ENCODE results near the gene GAN.
"Not testable (repeated sequence)": the region's sequence is repeated elsewhere in the genome, so short reads cannot be mapped to it uniquely, and the experiment has no call there.

The GAN gene

DNA sequence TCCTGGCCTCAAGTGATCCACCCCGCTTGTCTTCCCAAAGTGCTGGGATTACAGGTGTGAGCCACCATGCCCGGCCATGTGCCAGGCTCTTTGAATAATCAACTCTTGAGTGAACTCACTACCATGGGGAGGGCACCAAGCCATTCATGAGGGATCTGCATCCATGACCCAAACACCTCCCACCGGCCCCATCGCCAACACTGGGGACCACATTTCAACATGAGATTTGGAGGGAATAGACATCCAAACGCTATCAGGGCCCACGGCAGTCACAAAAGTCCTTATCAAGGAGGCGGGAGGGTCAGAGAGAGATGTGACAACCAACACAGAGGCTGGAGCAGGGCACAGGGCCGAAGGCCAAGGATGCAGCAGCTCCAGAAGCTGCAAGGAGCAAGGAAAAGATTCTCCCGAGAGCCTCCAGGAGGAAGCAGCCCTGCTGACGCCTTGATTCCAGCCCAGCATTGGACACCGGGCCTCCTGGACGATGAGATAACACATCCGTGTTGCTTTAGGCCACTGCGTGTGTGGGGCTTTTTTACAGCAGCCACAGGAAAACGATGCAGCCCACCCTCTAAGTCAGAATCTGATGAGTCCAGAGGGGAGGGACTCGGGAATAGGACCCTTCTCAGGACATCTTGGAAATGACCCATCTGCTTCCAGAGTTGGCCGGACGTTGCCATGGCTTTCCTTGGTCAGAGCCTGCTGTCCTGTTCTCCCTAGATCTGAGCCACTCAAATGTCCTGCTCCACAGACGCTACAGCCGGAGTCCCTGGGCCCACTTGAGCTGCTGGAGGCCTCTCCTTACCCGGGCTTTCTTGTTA is 82.5 kb downstream of the GAN start:
- DNase-seq (ENCODE audit: low read depth in 4 of 4, low spot score in 1 of 4) = no peak

DNA sequence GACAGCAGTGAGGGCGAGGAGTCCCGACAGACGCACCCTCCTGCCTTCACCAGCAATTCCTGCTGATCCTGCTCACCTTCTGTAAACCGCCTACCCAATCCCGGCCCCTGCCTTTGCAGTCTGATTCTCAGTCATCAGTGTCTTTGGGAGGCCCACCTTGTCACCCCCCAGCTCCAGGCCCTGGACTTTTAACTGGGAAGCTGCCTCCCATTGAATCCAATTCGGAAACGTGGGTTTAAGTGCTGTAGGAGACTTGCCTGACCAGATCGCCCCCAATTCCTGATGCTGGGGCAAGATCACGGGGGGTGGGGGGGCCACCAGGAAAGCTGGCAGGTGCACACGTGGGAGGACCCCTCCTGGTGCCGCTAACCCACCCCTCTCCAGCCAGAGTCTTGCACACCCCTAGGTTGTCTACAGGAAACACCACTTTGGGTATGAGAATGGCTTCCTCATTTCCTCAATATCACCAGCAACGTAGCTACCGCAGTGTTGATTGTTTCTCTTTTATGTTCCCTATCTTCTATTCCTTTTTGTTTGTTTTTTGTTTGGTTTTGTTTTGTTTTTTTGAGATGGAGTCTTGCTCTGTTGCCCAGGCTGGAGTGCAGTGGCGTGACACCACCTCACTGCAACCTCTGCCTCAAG is 83.2 kb downstream of the GAN start:
- no peak for DNase-seq (ENCODE audit: low read depth in 4 of 4, low spot score in 1 of 4)

DNA sequence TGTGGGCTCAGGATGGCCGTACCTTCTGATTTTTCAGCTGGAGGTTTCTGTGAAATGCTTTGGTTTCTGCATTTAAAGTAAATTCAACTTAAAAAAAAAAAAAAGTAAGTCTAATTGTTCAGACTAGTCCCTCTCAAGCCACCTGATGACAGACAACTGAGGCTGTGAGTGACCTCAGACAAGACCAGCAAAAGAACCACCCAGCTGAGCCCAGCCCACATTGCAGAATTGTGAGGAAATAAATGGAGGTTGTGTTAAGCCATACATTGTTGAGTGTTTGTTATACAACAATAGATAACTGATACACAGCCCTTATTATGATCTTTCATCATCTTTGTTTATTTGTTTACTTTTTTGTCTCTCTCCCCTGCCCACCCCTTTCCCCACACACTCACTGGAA is 85.1 kb downstream of the GAN start:
- DNase-seq (ENCODE audit: low read depth in 4 of 4, low spot score in 1 of 4) = no peak

DNA sequence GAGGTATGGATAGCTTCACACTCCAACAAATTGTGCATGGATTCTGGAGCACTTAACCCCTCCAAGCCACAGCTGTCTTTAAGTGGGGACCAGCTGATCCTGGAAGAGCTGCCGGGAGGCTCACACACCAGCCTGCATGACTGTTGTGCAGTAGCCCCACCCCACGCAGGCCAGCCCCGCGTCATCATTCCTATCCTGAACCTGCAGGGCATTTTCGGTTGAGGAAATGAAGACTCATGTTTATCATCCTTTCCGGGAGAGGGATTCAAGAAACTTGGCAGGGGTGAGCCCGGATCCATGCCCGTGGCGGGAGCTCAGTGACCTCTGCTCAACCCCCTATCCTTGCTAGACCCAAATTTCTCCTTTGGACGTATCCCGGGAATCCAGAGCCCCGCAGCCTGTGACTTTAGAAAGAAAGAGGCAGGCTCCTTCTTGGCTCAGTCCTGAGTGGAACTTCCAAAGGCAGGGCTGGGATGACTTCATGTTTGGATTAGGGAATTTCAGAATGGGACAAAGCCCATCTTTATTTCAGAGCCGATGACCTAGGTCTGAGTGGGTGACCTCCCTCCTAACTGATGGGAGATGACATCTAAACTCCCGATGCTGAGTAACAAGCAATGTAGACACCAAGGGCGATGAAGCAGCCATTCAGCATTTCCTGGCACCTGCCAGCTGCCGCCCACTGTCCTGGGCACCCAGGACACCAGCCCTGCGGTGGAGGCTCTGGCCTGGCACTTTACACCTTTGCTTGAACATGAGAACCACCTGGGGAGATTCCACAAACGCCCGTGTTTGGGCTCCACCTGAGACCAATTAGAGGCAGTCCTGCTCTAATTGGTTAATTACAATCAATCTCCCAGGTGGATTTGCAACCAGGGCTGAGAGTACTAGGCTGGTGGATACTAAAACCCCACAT is 86.5 kb downstream of the GAN start:
- DNase-seq (ENCODE audit: low read depth in 4 of 4, low spot score in 1 of 4) = no peak

DNA sequence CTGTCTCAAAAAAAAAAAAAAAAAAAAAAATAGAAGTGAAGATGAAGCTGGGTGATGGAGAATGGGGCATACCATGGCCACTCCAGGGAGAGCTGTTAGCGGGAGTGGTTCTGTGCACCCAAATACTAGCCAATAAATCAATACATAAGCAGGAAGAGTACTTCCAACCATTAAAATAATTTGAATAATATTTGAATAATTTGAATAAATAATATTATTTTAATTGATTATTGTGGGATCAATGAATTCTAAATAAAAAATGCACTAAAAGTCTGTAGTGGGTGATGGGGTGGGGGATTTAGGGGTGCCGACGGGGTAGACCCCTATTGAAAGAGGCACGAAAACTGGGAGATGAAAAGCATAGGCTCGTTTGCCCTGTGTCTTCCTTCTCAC is 88.4 kb downstream of the GAN start:
- no peak for DNase-seq (ENCODE audit: low read depth in 4 of 4, low spot score in 1 of 4)

DNA sequence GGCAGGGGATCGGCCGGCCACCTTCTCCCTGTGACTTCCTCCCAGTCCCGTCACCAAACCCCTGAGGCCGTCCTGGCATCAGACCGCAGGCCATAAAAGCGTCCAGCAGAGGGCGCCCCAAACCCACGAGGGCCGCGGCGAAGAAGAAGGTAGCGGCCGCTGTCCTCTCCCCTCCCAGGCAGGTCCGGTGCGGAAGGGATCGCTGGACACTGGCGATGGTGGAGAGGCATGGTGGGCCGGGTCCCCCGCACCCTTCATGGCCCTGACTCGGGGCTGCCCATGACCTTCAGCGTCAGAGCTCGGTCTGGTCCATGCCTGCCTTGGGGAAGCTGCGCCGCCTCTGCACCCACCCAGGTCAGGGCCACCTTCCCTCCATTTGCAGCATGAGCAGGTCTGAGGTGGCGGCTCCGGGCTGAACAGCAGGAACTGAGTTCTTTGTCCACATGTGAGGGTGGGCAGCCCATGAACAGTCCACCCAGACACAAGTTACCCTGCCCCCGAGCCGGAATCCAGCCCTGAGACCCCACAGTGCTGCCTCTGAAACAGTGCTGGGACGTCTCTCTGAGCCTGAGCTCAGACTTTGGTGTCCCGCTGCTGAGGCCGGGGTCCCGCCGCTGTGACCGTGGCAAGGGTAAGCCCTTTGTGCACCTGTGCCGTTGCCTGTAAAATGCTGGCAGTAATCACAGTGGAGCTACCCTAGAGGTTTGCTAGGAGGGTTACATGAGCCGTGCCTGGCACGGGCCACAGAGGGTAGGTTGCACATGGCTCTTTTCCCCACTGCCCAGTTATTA is 89.0 kb downstream of the GAN start:
- DNase-seq (ENCODE audit: low read depth in 4 of 4, low spot score in 1 of 4) = peak; percentile 66 to 80 (median 69)

DNA sequence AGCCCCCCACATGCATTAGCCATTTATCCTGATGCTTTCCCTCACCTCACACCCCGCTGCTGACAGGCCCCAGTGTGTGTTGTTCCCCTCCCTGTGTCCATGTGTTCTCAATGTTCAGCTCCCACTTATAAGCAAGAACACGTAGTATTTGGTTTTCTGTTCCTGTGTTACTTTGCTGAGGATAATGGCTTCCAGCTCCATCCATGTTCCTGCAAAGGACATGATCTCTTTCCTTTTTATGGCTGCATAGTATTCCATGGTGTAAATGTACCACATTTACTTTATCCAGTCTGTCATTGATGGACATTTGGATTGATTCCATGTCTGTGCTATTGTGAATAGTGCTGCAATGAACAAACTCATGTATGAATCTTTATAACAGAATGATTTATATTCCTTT is 90.2 kb downstream of the GAN start:
- not testable (repeated sequence) for DNase-seq (ENCODE audit: low read depth in 4 of 4, low spot score in 1 of 4)

DNA sequence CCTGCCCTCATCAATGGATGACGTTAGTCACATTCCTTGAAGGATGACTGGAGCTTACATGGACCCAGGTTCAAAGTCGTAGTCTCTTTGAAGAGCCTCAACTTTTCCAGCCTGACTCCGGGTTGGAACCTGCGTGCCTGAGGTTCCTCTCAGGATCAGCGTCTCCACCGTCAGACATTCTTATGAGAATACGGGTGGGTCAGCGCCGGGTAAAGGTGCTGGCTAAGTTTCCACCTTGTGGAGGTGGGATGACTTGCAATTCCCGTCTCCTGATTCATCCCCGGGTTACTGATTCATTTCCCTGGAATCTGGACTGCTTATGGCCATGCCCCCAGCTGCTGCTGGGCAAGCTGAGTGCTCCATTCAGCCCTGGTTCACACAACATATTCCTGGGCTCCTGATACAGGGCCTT is 90.9 kb downstream of the GAN start:
- no peak for DNase-seq (ENCODE audit: low read depth in 4 of 4, low spot score in 1 of 4)

DNA sequence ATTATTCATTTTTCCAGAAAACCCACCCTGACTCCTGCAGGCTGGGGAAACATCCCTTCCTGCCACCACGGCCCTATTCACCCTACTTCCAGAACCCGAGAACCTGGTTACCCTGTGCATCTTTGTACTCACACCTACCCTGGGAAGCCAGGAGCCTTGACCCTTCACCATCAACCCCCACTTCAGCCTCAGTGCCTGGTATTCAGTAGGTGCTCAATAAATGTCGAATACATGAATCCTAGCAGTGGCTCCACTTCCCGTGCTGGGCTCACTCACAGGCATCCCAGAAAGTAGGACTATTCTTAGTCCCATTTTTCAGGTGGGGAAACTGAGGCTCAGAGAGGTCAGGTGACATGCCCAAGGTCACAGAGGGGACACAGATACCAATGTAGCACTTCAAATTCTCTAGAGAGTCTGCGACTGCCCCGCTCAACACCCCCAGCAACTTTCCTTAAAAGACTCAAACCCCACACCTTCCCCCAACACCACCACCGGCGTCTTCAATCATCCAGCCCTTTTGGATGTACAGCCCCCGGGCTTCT is 93.7 kb downstream of the GAN start:
- no peak for DNase-seq (ENCODE audit: low read depth in 4 of 4, low spot score in 1 of 4)

DNA sequence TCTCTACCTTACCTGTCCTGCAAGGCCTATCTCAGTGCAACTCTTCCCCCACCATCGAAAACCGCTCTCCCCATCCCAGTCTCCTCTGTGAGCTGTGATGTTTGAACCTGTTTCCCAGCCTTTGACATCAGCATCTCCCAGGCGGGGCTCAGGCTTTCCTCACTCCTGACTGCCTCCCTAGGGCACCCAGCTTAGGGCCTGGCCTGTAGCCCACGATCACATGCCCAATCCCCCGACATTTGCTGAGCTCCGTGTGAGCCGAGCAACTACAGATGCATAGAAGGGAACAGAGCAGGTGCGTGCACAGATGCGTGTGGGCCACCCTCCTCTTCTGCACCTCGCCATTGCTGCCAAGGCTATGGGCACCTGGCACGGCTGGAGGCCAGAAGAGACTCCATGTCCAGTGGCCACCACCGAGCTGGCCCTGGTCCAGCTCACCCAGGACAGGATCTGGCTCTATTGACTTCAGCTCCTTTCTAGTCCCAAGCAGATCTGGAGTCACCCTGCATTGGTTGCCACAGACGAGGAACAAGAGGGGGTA is 94.3 kb downstream of the GAN start:
- no peak for DNase-seq (ENCODE audit: low read depth in 4 of 4, low spot score in 1 of 4)

DNA sequence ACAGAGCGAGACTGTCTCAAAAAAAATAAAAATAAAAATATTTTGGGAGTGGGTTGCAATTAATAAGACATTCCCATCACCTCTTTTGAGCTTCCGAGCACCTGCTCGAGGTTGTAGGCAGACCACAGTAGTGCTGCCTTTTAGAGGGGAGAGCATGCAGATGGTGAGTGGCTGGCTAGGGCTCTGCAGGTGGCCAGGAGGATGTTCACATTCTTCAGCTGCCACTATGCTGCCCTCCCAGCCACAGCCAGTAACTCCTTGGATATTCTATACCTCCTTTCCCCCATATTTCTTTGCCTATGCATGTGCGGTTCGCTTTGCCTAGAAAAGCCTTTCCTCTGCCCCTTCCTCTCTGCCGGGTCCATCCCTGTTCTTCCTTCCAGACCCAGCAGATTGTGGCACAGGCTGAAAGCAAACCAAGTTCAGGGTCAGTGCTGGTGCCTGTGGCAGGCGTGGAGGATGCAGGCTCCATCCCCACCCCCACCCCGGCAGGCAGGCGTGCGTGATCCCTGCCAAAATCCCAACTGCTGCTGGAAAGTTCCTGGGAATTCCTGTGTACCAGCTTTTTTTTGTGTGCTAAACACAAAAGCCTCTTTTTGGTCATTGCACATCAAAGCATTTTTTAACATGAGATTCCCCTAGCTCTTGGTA is 96.0 kb downstream of the GAN start:
- DNase-seq (ENCODE audit: low read depth in 4 of 4, low spot score in 1 of 4) = no peak

DNA sequence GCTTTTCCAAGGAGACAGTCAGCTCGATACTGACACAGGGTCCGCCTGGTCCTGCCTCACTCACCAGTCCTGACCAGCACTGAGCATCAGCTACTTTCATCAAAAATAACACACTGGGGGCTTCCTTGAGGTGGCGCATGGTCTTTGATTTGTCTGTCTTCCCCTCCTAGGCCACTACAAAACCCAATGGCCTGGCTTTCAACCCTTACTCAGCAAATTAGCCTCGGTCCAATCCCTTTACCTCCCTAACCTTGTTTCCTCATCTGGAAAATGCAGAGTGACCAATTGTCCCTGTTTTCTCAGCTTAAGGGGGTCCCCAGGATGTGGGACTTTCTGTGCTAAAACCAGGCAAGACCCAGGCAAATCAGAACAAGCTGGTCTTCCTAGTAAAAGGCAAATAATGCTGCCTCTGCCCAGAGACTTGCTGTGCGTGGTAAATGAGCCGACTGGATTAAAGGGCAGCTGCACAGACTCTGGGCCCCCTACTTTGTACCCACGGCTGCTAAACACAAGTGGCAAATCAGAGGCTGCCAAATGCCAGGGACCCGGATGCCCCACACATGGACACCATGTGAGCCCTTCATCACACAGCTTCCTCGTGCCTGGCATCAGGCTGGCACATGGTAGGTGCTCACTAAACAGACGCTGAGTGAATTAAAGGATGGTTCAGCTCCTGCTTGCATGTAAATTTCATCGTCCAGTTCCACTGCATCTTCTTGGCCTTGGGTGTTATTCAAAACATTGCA is 98.7 kb downstream of the GAN start:
- no peak for DNase-seq (ENCODE audit: low read depth in 4 of 4, low spot score in 1 of 4)

DNA sequence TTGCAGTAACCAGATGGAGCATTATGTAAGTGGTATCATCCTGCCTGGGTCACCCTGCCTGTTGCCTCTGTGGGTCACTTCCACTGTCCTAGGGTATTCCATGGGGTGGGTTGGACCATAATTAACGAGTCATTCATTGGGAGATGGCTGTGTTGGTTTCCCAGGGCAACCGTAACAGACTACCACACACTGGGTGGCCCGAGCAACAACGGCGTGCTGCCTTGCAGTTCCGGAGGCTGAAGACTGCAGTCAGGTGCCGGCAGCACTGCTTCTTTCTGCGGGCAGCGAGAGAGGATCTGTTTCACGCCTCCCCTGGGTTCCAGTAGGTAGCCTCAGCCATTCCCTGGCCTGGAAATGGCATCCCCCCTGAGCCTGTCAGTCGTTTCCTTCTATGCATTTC is 101.0 kb downstream of the GAN start:
- DNase-seq (ENCODE audit: low read depth in 4 of 4, low spot score in 1 of 4) = no peak

DNA sequence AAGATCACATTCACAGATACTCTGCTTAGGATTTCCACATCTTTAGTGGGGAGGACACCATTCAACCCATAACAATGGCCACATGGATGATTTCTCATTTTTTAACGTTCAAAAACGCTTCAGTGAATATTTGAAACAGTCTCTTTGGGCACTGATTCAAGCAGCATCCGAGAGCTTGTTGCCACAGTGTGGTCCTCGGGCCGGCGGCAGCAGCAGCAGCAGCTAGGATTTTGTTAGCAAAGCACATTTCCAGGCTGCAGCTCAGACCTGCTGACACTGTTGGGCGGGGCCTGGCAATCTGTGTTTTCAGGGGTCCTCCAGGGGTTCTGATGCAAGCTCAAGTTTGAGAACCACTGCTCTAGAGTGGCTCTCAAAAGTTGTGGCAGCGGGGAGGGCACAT is 102.0 kb downstream of the GAN start:
- no peak for DNase-seq (ENCODE audit: low read depth in 4 of 4, low spot score in 1 of 4)

DNA sequence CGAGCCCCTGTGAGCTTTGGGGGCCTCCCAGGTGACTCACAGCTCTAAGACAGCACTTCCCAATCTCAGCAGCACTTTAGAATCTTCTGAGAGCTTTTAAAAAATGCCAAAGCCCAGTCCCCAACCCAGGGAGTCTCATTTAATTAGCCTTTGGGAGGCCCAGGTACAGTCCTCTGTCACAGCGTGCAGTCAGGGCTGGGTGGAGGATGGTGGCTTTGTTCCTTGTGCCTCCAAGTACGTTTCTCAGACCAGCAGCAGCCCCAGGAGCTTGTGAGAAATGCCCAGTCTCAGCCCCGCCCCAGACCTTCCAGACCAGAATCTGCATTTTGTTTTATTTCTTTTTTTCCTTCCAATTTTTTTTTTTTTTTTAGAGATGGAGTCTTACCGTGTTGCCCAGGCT is 102.4 kb downstream of the GAN start:
- no peak for DNase-seq (ENCODE audit: low read depth in 4 of 4, low spot score in 1 of 4)

DNA sequence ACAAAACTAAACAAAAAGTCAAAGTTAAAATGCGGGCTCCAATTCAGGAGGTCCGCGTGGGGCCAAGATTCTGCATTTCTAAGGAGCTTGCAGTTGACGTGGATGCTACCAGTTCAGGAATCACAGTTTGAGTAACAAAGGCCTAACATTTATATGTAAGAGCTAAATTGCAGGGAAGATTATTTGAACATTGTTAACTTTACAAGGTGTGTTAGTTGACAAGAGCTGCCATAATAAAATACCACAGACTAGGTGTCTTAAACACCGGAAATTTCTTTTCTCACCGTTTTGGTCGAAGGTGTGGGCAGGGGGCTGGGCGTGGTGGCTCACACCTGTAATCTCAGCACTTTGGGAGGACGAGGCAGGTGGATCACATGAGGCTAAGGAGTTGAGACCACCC is 105.0 kb downstream of the GAN start:
- no peak for DNase-seq (ENCODE audit: low read depth in 4 of 4, low spot score in 1 of 4)

DNA sequence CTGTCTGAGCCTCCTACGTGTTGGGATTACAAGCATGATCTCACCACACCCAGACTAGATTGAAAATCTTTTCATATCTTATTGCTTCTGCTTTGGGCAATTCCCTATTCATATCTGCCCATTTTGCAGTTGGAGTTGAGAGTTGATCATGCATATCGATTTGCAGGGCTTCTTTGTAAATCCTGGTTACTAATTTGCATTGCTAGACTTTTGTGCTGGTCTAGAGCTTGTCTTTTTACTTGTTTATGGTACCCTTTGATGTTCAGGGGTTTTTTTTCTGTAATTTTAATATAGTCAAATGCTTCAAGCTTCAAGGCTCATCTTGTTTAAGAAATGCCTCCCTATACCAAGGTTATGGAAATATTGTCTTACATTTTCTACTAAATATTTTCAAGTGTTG is 106.4 kb downstream of the GAN start:
- no peak for DNase-seq (ENCODE audit: low read depth in 4 of 4, low spot score in 1 of 4)

DNA sequence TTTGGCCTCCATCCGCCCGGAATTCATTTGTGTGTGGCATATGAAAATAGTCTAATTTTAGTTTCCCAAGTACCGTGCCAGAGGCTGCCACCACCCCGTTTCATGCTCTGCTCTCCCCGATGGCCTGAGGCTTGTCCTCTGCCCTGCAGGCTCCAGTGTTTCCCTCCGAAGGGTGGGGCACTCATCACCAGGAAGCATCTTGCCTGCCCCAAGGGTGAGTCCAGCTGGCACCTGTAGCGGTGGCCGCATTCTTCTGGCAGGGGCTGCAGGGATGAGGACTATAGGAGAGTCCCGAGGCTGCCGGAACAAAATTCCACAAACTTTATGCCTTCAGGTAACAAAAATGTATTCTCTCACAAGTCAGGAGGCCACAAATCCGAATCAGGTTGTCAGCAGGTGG is 106.8 kb downstream of the GAN start:
- no peak for DNase-seq (ENCODE audit: low read depth in 4 of 4, low spot score in 1 of 4)

DNA sequence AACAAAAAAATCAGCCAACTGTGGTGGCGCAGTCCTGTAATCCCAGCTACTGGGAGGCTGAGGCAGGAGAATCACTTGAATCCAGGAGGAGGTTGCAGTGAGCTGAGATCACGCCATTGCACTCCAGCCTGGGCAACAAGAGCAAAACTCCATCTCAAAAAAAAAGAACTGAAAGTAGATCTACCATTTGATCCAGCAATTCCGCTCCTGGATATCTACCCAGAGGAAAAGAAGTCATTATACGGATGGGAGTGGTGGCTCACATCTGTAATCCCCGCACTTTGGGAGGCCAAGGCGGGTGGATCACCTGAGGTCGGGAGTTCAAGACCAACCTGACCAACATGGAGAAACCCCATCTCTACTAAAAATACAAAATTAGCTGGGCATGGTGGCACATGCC is 107.4 kb downstream of the GAN start:
- DNase-seq (ENCODE audit: low read depth in 4 of 4, low spot score in 1 of 4) = not testable (repeated sequence)
